Activated CD8-positive, alpha-beta memory T cell treated with anti-CD3 and anti-CD28 coated beads for 36 hours (primary cell): ENCODE data around the gene MYRIP. TPM values are rescaled to one million over a fixed set of nuclear protein-coding genes. Genes with fewer than 3 reads are reported as not detected.

ENCODE experiments used
- CTCF ChIA-PET: fragments of 350-600 bp; sonication (Branson Sonifier 250); formaldehyde crosslinking; loops from one replicate; lab custom pipeline; 2021; ENCODE audit warnings: antibody characterized with exemption; lab: Charles Lee
- POLR2A ChIA-PET: fragments of 350-600 bp; sonication (Branson Sonifier 250); formaldehyde crosslinking; loops from one replicate; lab custom pipeline; 2021; ENCODE audit warnings: antibody characterized with exemption; lab: Charles Lee
- total RNA-seq, 2 experiments: library from RNA; stranded (reverse); gene quantifications; one replicate each; pipeline ENCODE4 v1.2.3, GENCODE V29; 2021

The MYRIP gene
- total RNA-seq, 2 experiments from 2014 or later, result not detected

- POLR2A ChIA-PET, result no interaction called here
- CTCF ChIA-PET, result no interaction called here
Measured at GRCh38 chr3:39892068-39892467, 82.7 kb downstream of the MYRIP start.

DNA sequence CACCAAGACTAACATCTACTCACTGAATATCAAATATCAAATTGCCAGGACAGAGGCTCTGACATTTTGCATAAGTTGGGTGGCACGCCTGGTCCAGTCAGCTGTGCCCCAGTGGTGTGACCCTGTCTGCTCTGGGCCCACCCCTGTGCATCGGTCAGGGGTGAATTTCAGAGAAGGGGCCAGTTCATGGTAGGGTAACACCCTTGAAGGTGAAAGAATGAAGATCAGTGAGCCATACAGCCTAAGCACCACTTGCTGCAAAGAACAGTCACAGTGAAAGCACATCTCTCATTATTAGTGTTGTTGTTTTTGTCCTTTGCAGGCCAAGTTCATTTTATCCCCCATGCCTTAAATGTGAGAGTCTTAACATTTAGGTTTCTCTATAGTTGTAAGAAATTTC is 86.8 kb downstream of the MYRIP start:
- POLR2A ChIA-PET, result no interaction called here
- CTCF ChIA-PET, result no interaction called here

GRCh38 chr3:39900462-39901002 is 91.1 kb downstream of the MYRIP start:
- POLR2A ChIA-PET, result no interaction called here

GRCh38 chr3:39903253-39903652 is 93.8 kb downstream of the MYRIP start:
- POLR2A ChIA-PET, result no interaction called here

More at GRCh38 chr3:39900462-39901002, 91.1 kb downstream of the MYRIP start:
- CTCF ChIA-PET, result no interaction called here

DNA sequence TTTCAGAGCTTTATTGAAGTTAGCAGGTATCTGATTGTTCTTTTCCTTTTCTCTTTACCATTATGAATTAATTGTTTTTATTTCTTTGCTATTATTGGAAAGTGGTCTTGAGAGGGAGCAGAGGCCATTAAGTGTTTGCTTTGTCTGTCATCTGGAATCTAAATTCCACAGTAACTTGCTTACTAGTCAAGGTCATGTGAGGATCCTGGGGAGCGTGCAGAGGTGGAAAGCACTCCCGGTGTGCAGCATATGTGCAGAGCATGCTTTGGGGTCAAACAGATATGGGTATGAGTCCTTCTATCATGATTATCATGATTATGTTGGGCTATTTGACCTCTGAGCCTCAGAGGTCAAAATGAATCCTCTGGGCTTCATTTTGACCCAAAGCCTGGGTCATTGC is 96.4 kb downstream of the MYRIP start:
- CTCF ChIA-PET, result no interaction called here
- POLR2A ChIA-PET, result no interaction called here

More at GRCh38 chr3:39903253-39903652, 93.8 kb downstream of the MYRIP start:
- CTCF ChIA-PET, result no interaction called here

- ChIA-PET POLR2A (no interaction called here), CTCF (no interaction called here)
Measured at GRCh38 chr3:39907981-39908380, 98.6 kb downstream of the MYRIP start.

- POLR2A ChIA-PET, result no interaction called here
- CTCF ChIA-PET, result no interaction called here
Measured at GRCh38 chr3:39910135-39910534, 100.7 kb downstream of the MYRIP start.

- ChIA-PET POLR2A (no interaction called here), CTCF (no interaction called here)
Measured at GRCh38 chr3:39910826-39911464, 101.5 kb downstream of the MYRIP start.

DNA sequence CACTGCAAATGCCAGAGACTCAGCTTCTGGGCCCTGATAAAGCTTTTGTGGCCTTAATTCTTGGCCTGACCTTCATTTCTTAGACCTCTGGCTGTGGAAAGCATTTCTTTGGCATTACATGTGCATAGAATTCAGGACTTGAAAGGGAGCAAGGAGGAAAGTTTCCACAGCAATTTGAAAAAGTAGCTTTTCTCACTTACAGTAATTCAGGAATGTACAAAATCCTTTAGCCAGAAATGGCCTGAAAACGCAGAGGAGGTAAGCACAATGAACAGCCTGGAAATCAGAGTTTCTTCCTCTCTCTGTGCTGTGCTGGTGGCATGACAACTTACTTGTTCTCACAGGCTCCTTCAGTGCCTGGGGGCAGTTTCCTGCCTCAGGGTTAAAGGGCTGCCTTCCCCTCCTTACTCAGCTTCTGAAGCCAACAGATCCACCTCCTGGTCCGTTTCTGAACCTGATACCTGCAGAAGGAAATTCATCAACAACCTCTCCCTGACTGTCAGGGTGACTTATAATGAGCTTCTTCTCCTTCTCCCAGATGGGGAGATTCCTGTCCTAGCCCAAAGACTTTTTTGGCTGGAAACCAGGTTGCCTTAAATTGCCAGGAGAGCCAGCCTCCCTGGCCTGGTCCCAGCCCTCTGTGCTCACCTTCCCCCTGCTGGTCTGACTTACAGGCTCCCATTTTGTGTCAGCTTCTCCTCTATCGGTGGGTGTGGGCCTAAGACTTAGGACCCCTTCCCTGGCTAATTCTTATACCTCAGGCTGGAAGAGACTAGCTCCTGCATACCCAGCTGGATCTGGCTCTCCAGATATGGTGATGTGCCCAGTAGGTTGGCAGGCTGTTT is 102.3 kb downstream of the MYRIP start:
- CTCF ChIA-PET, result no interaction called here

DNA sequence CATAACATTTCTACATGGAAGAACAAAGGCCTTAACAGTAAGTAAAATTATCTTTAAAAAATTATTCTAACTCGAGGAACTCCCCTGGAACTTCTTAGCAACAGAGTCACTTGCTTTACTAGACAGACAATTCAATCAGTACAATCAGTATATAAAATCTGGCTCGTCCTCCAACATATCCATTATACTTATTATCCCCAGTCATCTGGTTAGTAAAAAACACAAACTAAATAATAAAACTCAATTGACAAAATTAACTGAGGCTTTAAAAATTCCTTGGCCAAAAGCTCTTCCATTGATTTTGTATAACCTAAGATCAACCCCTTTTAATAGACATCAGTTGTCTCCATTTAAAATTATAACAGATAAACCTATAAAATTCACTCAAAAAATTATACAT is 105.6 kb downstream of the MYRIP start:
- POLR2A ChIA-PET, result no interaction called here
- CTCF ChIA-PET, result no interaction called here

More for the DNA sequence above, 102.3 kb downstream of the MYRIP start:
- POLR2A ChIA-PET, result no interaction called here

- ChIA-PET POLR2A (no interaction called here), CTCF (no interaction called here)
Measured at GRCh38 chr3:39917065-39917773, 107.8 kb downstream of the MYRIP start.

DNA sequence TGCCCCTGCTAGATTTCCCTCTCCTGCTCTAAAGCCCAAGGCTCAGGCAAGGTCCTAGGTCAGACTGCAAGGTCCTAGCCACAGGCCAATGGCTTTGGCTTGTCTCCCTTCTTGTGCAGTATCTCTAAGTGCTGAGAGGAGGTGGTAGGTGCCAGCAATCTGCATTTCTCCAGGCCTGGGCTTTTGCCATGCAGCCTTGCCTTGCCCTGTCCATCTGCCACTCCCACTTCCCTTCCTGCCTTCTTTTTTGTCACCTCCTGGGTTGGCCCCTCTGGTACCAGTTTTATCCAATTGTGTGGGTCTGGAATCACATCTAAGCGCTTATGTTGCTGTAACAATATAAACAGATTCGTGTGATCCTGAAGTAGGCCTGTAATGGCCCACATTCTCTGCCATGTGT is 109.9 kb downstream of the MYRIP start:
- ChIA-PET POLR2A (no interaction called here), CTCF (no interaction called here)

DNA sequence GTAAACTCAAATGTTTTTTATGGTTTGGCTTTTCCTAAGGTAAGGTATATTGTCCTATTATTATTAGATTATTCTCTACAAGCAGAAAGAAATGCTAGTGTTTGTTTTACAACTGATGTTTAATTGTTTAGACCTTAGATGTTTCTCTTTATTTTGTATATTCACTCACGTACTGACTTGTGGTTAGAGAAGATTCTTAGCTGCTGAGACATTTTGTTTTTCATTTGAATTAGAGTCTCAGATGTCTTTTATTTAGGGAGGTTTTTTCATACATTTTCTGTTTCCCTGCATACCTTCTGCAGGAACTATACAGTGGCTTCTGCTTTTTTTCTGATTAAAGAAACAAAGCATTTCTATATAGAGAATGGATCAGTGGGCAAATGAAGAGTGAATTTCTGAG is 110.9 kb downstream of the MYRIP start:
- POLR2A ChIA-PET, result no interaction called here

GRCh38 chr3:39927479-39927878 is 118.1 kb downstream of the MYRIP start:
- CTCF ChIA-PET, result no interaction called here
- POLR2A ChIA-PET, result no interaction called here

More for the DNA sequence above, 110.9 kb downstream of the MYRIP start:
- CTCF ChIA-PET, result no interaction called here

DNA sequence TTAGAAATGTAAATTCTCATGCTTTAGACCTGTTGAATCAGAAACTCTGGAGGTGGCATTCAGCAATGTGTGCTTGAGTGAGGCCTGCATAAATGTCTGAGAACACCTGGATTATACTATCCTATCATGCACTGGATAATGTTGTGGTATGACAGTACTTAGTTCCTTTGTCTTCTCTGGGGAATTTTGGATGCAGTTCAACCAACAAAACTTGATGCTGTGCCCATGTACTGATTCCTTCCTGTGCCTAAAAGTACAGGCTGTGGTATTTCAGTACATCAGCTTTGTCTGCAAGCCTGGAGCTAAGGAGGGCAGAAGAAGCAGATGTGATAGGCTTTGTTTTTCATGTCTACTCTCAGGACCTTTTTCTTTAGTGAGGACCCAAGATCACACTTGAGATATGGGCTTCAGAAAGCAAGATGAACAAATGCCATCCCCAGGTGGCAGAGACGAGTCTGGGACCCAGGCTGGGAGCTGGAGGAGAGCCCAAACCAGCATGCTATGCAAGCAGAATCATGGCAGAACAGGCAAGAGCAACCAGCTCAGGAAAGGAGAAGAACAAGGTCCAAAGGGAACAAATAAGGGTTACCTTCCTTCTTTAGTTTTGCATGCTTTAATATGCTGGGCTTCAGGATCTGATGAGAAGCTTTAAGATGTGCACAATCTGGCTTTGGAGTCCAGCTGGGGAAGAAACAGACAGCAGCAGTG is 124.7 kb downstream of the MYRIP start:
- CTCF ChIA-PET, result no interaction called here
- POLR2A ChIA-PET, result no interaction called here

- ChIA-PET CTCF (no interaction called here), POLR2A (no interaction called here)
Measured at GRCh38 chr3:39934696-39935095, 125.3 kb downstream of the MYRIP start.

DNA sequence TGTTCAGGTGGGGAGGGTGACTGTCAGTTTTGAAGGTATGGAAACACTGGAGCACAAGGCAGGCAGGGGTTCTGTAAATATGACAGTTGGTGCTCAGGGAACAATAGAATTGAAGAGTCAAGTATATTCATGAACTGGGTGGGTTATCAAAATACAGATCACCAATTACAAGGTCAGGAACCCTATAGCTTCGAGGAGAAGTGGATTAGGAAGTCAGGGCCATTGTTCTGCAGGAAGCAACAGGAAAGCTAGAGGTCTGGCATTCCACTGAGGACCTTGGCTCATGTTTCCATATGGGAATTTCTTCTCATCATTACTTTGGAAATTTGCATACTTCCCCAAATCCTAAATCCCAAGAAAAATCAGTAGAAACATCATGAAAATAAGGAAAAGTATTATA is 125.9 kb downstream of the MYRIP start:
- CTCF ChIA-PET, result no interaction called here
- POLR2A ChIA-PET, result no interaction called here

GRCh38 chr3:39936848-39937247 is 127.4 kb downstream of the MYRIP start:
- ChIA-PET CTCF (no interaction called here), POLR2A (no interaction called here)

- CTCF ChIA-PET, result no interaction called here
- POLR2A ChIA-PET, result no interaction called here
Measured at GRCh38 chr3:39937315-39937714, 127.9 kb downstream of the MYRIP start.

- CTCF ChIA-PET, result no interaction called here
- POLR2A ChIA-PET, result no interaction called here
Measured at GRCh38 chr3:39937874-39938273, 128.5 kb downstream of the MYRIP start.
